AG09309 (cell line): ENCODE measurements around the gene MRPS6.

ENCODE experiments used
- DNase-seq: peaks from one replicate; pipeline ENCODE4 v3.0.0-alpha.2; 2010; ENCODE audit warnings: low read depth
- H3K4me3 ChIP-seq: 2 replicates; pipeline ENCODE4 v1.5.1; 2011; ENCODE audit warnings: mild to moderate bottlenecking, low read depth, low read length, moderate library complexity; ENCODE audit not compliant: control insufficient read depth
- TF ChIP-seq, protein P1 (sequence below): IDR thresholded peaks from 2 replicates; pipeline ENCODE4 v1.5.1; 2011; ENCODE audit warnings: mild to moderate bottlenecking, low read depth, low read length, inconsistent platforms; ENCODE audit not compliant: insufficient read depth, control insufficient read depth; ENCODE audit errors: missing control alignments

Gene MRPS6

DNA sequence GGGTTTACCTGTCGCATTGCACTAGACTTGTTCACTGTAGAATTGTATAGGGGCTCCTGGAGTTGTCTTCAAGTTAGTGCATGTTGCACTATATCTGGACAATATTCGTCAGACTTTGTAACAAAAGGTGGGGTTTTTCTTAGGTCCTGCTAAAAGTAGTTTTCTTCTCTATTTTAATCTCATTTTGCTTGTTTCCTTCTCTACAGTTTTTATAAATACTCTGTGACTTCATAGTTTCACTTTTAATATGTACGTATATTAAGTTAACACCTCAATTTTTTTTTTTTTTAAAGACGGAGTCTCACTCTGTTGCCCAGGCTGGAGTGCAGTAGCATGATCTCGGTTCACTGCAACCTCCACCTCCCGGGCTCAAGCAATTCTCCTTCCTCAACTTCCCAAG, 26.5 kb upstream of the MRPS6 start:
- no peak for DNase-seq
- H3K4me3 ChIP-seq = no peak overlapping the region
- TF ChIP-seq, protein P1, sequence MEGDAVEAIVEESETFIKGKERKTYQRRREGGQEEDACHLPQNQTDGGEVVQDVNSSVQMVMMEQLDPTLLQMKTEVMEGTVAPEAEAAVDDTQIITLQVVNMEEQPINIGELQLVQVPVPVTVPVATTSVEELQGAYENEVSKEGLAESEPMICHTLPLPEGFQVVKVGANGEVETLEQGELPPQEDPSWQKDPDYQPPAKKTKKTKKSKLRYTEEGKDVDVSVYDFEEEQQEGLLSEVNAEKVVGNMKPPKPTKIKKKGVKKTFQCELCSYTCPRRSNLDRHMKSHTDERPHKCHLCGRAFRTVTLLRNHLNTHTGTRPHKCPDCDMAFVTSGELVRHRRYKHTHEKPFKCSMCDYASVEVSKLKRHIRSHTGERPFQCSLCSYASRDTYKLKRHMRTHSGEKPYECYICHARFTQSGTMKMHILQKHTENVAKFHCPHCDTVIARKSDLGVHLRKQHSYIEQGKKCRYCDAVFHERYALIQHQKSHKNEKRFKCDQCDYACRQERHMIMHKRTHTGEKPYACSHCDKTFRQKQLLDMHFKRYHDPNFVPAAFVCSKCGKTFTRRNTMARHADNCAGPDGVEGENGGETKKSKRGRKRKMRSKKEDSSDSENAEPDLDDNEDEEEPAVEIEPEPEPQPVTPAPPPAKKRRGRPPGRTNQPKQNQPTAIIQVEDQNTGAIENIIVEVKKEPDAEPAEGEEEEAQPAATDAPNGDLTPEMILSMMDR = no peak

DNA sequence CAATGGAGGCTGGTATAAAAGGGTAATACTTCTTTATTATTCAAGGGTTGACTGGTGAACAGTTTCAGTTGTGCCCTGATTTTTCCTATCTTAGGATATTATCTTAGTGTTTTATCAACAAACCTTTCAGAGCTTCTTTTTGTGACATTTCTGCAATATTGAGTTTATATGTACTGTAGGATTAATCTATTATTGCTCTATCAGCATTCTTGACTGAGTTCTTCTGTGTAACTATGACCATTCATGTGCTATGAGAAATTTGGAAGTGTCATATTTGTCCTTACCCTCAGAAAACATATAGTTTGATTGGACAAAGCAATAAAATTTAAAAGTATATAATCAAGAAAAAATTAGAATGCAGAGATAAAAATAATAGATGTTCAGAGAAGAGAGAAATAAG, 25.5 kb upstream of the MRPS6 start:
- H3K4me3 ChIP-seq = no peak overlapping the region
- DNase-seq = no peak
- TF ChIP-seq, protein P1 = no peak

DNA sequence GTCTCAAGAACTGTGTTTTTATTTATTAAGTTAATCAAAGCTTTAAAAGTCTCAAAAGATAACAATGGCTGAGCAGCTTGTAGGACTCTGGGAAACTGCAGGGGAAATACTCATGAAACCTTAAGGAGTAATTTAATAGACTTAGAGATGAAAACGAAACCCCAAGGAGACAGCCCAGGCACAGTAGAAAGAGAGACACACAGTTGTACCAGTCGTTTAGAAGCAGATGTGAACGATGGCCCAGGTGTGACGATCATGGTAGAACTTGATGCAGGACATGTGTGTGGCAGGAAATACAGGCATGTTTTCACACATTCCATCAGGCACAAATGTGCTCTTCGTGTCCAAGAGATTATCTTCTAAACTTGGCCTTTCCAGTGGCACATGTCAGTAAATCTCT, 21.2 kb upstream of the MRPS6 start:
- TF ChIP-seq, protein P1 = no peak
- no peak overlapping the region for H3K4me3 ChIP-seq
- DNase-seq = no peak

DNA sequence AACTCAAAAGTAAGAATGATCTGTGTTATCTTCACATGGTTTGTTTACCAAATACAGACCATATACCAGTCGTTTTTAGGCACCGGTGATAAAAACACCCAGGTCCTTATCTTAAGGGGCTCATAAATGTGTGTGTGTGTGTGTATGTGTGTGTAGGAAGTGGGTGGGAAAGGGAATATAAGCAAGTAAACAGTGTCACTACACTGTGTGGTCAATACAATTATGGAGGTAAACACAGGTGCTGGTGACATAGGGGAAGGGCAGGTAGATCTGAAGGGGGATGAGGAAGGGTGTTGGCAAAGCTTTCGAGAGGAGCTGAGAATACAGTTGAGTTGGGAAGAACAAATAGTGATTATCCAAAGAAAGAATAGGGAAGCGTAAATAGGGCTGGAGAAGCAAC, 19.1 kb upstream of the MRPS6 start:
- TF ChIP-seq, protein P1 = no peak
- H3K4me3 ChIP-seq = no peak overlapping the region
- DNase-seq = no peak

DNA sequence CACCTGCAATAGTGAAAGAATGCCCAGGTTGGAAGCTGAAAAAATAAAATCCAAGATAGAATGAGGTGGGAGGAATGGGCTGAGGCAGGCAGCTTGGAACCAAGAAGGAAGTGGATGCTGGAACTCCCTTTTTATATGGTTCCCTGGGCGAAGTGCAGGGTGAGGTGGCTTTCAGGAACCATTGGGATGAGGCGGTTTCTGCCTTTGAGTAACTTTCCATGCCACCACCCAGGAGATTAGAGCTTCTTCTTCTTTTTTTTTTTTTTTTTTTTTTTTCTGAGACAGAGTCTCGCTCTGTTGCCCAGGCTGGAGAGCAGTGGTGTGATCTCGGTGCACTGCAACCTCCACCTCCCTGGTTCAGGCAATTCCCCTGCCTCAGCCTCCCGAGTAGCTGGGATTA, 17.8 kb upstream of the MRPS6 start:
- DNase-seq = no peak
- H3K4me3 ChIP-seq = no peak overlapping the region
- TF ChIP-seq, protein P1 = no peak

DNA sequence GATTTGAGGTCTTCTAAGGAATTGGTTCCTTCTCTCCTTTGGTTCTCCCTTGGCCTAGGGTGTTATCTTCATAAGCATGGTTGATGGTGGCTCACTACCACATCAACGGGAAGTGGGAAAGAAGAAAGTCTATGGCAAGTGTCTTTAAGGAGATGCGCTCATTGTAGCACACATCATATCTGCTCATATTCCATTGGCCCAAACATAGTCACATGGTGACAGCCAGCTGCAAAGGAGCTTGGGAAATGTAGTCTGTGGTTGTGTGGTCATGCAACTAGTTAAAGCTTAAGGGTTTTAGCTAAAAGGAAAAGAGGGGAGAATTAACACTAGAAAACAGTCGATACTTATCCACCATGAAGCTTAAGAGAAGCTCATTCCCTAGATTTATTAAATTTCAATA, 11.4 kb upstream of the MRPS6 start:
- TF ChIP-seq, protein P1 = no peak
- DNase-seq = no peak
- H3K4me3 ChIP-seq = no peak overlapping the region

DNA sequence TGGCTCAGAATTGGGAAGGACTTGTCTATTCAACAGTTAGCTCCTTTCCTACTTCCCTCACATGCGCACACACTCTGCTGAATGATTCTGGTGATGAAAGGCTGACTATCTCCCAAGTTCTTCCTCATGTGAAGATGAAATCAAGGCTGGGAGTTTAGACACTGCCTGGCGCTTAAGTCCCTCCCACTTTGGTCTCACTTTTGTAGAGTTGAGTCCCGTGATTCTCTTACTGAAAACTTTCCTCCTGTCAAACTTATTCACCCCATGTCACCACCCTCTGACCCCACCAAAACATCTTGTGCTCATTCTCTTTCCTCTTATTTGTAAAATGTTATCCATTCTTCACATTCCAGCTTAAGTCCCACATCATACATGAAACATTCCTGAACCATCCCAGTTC, 8.4 kb upstream of the MRPS6 start:
- H3K4me3 ChIP-seq = no peak overlapping the region
- TF ChIP-seq, protein P1 = no peak
- no peak for DNase-seq
